Uterus (tissue), 2 donors: ENCODE data around the gene CRACR2A.

Experiments used
- CTCF ChIP-seq, 4 experiments: fragments of 200-600 bp in 2 of 4; fragments of 450-650 bp in 2 of 4; sonication (generic) in 2 of 4; IDR thresholded peaks; one replicate each; pipeline ENCODE4 v1.5.1; 2016 to 2019; ENCODE audit warnings: antibody characterized with exemption in 4 of 4, mild to moderate bottlenecking in 2 of 4, moderate library complexity in 1 of 4
- POLR2A ChIP-seq, 2 donors: fragments of 450-650 bp; IDR thresholded peaks; one replicate each; pipeline ENCODE4 v1.6.1; 2016; ENCODE audit warnings: antibody characterized with exemption in 2 of 2, mild to moderate bottlenecking in 1 of 2, moderate library complexity in 1 of 2

- TF ChIP-seq CTCF (IDR thresholded peaks at IDR 0.05): no peak
- TF ChIP-seq POLR2A (IDR thresholded peaks at IDR 0.05): no peak
These were observed 35.5 kb downstream of the CRACR2A start for GRCh38 chr12:3717283-3717898.
